ENCODE data around the gene ZNF836. TPM values are rescaled to one million over a fixed set of nuclear protein-coding genes. Genes with fewer than 3 reads are reported as not detected.
A peak's percentile ranks its signal among the peaks of the same experiment; 100 is the strongest.

Gene ZNF836
- 17.4 to 21.2 TPM (median 19.1 TPM) in 3 replicates for total RNA-seq

- Mint-ChIP-seq H3K9me3 (peaks cover 3% of the 10 kb centered on the region), H3K36me3 (peaks cover 18% of the 10 kb centered on the region), H3K4me3 (peak within 1 kb of the TSS; percentile 92), H3K27me3 (ENCODE audit: low read depth) (no peaks in the 10 kb centered on the region), H3K4me1 (peaks cover 18% of the 10 kb centered on the region), H3K27ac (peak within 1 kb of the TSS; percentile 97)
- TF ChIP-seq CTCF (IDR thresholded peaks at IDR 0.05; ENCODE audit: unreplicated experiment): no peak
- peak; percentile 84 to 85 for DNase-seq (ENCODE audit: low spot score in 2 of 2, unreplicated experiment in 2 of 2)
Measured at GRCh38 chr19:52171321-52172169, at the start of gene ZNF836. TSS of gene ZNF836 (minus strand) at chr19:52171621. CDS start at chr19:52168072, 3,549 bp downstream.

GRCh38 chr19:52221031-52221430 is 49.6 kb upstream of the ZNF836 start:
- Mint-ChIP-seq H3K36me3 (peaks cover 71% of the 10 kb centered on the region), H3K9me3 (no peaks in the 10 kb centered on the region), H3K4me3 (no peak overlapping the region), H3K27ac (no peak overlapping the region), H3K27me3 (ENCODE audit: low read depth) (no peaks in the 10 kb centered on the region), H3K4me1 (no peaks in the 10 kb centered on the region)
- DNase-seq (ENCODE audit: low spot score in 2 of 2, unreplicated experiment in 2 of 2): no peak
- no peak for TF ChIP-seq CTCF (IDR thresholded peaks at IDR 0.05; ENCODE audit: unreplicated experiment)

GRCh38 chr19:52219611-52220010 is 48.2 kb upstream of the ZNF836 start:
- no peaks in the 10 kb centered on the region for H3K9me3 Mint-ChIP-seq
- peaks cover 66% of the 10 kb centered on the region for H3K36me3 Mint-ChIP-seq
- H3K27me3 Mint-ChIP-seq (ENCODE audit: low read depth): no peaks in the 10 kb centered on the region
- no peak overlapping the region for H3K4me3 Mint-ChIP-seq
- H3K27ac Mint-ChIP-seq: no peak overlapping the region
- TF ChIP-seq CTCF (IDR thresholded peaks at IDR 0.05; ENCODE audit: unreplicated experiment): no peak
- DNase-seq (ENCODE audit: low spot score in 2 of 2, unreplicated experiment in 2 of 2): no peak
- H3K4me1 Mint-ChIP-seq: no peaks in the 10 kb centered on the region

GRCh38 chr19:52217576-52217975 is 46.2 kb upstream of the ZNF836 start:
- H3K9me3 Mint-ChIP-seq: no peaks in the 10 kb centered on the region
- no peak for DNase-seq (ENCODE audit: low spot score in 2 of 2, unreplicated experiment in 2 of 2)
- no peak for TF ChIP-seq CTCF (IDR thresholded peaks at IDR 0.05; ENCODE audit: unreplicated experiment)
- peaks cover 63% of the 10 kb centered on the region for H3K36me3 Mint-ChIP-seq
- no peaks in the 10 kb centered on the region for H3K27me3 Mint-ChIP-seq (ENCODE audit: low read depth)
- H3K4me3 Mint-ChIP-seq: no peak overlapping the region
- H3K27ac Mint-ChIP-seq: no peak overlapping the region
- no peaks in the 10 kb centered on the region for H3K4me1 Mint-ChIP-seq

- Mint-ChIP-seq H3K27ac (no peak overlapping the region), H3K4me1 (no peaks in the 10 kb centered on the region), H3K27me3 (ENCODE audit: low read depth) (no peaks in the 10 kb centered on the region), H3K36me3 (peaks cover 64% of the 10 kb centered on the region), H3K9me3 (no peaks in the 10 kb centered on the region), H3K4me3 (no peak overlapping the region)
- no peak for TF ChIP-seq CTCF (IDR thresholded peaks at IDR 0.05; ENCODE audit: unreplicated experiment)
- DNase-seq (ENCODE audit: low spot score in 2 of 2, unreplicated experiment in 2 of 2): no peak
Measured at GRCh38 chr19:52216401-52216800, 45.0 kb upstream of the ZNF836 start.
